ENCODE results near the gene GJB1.

GRCh38 chrX:71254092-71254963 is 31.3 kb downstream of the GJB1 start, which contains the start of gene ZMYM3:
- TF ChIP-seq CTCF (tag by site-specific recombination; IDR thresholded peaks at IDR 0.05) (no peak; the same call in 1 of the 2 replicates), FEZF1 (tag by site-specific recombination; IDR thresholded peaks at IDR 0.05) (0 out of 2 replicates have a peak, but pooled peaks have one; percentile 39), ZBTB11 (tag by site-specific recombination; conservative IDR thresholded peaks at IDR 0.05; ENCODE audit: low read depth) (peak; percentile 49), ZNF24 (tag by site-specific recombination; IDR thresholded peaks at IDR 0.05) (no peak; the same call in 1 of the 2 replicates), ZNF121 (tag by site-specific recombination; IDR thresholded peaks at IDR 0.05) (no peak), ZNF558 (tag by site-specific recombination; IDR thresholded peaks at IDR 0.05) (no peak)

Data from HEK293 (cell line).